Epithelial cell of umbilical artery (primary cell): Measurements from ENCODE around the gene CNGA2. TPM values are rescaled to one million over a fixed set of nuclear protein-coding genes. Genes with fewer than 3 reads are reported as not detected.

ENCODE experiments used
- total RNA-seq: library from RNA; depleted of rRNA; stranded (reverse); fragments of >200 nt; gene quantifications from 2 replicates; pipeline ENCODE4 v1.2.3, GENCODE V29; 2014

The CNGA2 gene
- not detected in 2 replicates for total RNA-seq

DNA sequence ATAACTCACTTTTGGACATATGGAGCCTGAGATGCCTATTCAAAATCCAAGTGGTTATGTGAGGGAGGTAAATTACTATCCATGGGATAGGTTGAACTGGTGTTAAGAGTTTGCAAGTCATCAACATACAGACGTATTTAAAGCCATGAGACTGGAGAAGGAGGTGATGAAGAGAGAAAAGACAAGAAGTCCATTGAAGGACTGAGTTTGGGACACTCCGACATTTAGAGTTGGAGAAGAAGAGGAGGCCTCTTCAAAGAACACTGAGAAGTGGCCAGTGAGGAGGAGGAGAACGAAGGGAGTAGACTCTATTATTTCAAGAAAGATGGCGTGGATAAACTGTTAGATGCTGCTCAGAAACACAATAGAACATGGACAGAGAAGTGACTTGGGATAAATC, at the start of gene CNGA2:
Gene CNGA2, plus strand, starts transcription at position 301 of the 400 bp plus-strand sequence. CDS start 3,738 bp downstream, outside the sequence.

DNA sequence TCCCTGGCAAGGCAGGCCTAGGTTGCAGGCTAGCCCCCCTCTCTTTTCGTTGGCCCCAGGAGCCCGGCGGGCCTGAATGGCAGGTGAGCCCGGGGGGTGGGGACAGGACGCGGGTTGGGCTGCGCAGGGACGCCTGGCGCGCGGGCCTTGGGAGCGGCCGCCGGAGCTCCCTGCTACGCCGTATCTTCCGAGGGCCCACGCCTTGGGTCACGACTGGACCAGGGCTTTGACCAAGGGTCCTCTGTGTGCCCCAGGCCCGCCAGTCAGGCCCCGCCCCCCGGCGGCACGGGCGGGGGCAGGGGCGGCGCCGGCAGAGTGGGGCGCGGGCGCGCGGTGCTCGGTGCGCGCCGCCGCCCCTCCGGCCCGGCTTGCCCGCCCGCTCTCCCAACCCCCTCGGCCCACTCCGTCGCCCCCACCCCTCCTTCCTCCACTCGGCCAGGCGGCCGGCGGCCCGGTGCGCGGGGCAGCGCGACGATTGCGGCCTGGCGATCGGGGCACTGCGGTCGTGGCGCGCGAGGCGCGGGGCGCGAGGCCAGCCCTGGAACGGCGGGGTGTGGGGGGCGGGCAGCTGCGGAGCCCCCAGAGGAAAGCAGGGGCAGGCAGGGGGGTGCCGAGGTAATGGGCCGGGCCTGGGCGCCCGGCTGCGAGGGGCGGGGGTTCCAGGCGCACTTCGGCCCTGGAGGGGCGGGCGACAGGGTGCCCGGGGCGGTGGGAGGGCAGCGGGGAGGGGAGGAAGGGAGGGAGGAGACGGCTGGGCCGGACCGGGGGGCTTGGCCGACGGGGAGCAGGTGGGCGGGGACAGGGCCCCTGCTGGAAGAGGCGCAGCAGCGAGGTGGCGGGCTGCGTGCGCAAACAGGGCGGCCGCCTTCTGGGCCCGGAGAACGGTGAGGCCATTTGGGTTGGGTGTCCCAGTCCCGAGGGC, 39.6 kb upstream of the CNGA2 start, which contains the start of gene PRRG3:
Gene PRRG3, plus strand, starts transcription at position 798 of the 922 bp plus-strand sequence. CDS start 3,357 bp downstream, outside the sequence.

DNA sequence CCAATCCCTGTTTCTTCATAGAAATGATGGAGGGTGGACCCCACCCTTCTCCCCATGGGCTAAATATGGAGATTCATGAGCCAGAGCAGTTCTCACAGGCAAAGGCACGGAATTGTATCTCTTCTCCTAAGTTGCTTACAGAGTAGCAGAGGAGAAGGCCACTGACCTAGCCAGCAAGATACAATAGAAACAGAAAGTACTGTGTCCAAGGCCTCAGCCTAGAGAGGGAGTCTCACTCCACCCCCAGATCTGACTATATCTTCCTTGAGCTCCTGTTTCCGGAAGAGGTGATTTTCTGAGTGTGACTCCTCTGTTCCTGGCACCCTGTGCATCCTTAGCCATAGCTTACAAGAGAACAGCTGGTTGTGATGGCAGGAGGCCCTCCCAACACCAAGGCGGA, 18.8 kb upstream of the CNGA2 start, which contains the start of gene FATE1:
Gene FATE1, plus strand, starts transcription at position 284 of the 400 bp plus-strand sequence. Its CDS starts 85 bp downstream, at position 369.

Other genes starting within 250 kb of the CNGA2 start
- not detected in 2 replicates for gene PASD1, start 171.1 kb upstream of the CNGA2 start, total RNA-seq
- gene PRRG3, start 39.3 kb upstream of the CNGA2 start, total RNA-seq = not detected in 2 replicates
- not detected in 2 replicates for gene FATE1, start 18.7 kb upstream of the CNGA2 start, total RNA-seq
- gene MAGEA4, start 178.1 kb downstream of the CNGA2 start, total RNA-seq = not detected in 2 replicates
- gene GABRE, start 239.9 kb downstream of the CNGA2 start, total RNA-seq = 3.6 and 7.4 TPM in 2 replicates